Mesendoderm (in vitro differentiated cells): Measurements from ENCODE around the gene CACYBP.
"Not testable (repeated sequence)": the region's sequence is repeated elsewhere in the genome, so short reads cannot be mapped to it uniquely, and the experiment has no call there.

Experiments
- DNase-seq: peaks from one replicate; pipeline ENCODE4 v3.0.0; 2013
- H2AK5ac ChIP-seq: 2 replicates; pipeline ENCODE4 v1.6.1; 2013; ENCODE audit warnings: low read length, inconsistent platforms
- H2BK120ac ChIP-seq: 2 replicates; pipeline ENCODE4 v1.6.1; 2013; ENCODE audit warnings: low read depth, mild to moderate bottlenecking, low read length, moderate library complexity, mixed read lengths
- H2BK15ac ChIP-seq: replicated peaks from 2 replicates; pipeline ENCODE4 v1.6.1; 2013; ENCODE audit warnings: low read depth, mild to moderate bottlenecking, moderate library complexity
- H2BK5ac ChIP-seq: 2 replicates; pipeline ENCODE4 v1.6.1; 2013; ENCODE audit warnings: low read length, inconsistent platforms
- H3K18ac ChIP-seq: 2 replicates; pipeline ENCODE4 v1.6.1; 2013; ENCODE audit warnings: mild to moderate bottlenecking, low read length, mixed read lengths
- H3K23ac ChIP-seq: one replicate; pipeline ENCODE4 v1.6.1; 2013; ENCODE audit warnings: low read length
- H3K27ac ChIP-seq: 2 replicates; pipeline ENCODE4 v1.5.1; 2013; ENCODE audit warnings: low read depth, mild to moderate bottlenecking, inconsistent platforms, low read length, moderate library complexity
- H3K27me3 ChIP-seq: 2 replicates; pipeline ENCODE4 v1.6.1; 2013; ENCODE audit warnings: low read length, control low read depth, mild to moderate bottlenecking, inconsistent platforms; ENCODE audit not compliant: insufficient read depth, poor library complexity
- H3K36me3 ChIP-seq: 2 replicates; pipeline ENCODE4 v1.6.1; 2013; ENCODE audit warnings: low read length, inconsistent platforms; ENCODE audit not compliant: control insufficient read depth, insufficient read depth
- H3K4ac ChIP-seq: one replicate; pipeline ENCODE4 v1.6.1; 2013; ENCODE audit warnings: low read depth, mild to moderate bottlenecking, low read length, moderate library complexity
- H3K4me1 ChIP-seq: 2 replicates; pipeline ENCODE4 v1.6.1; 2013; ENCODE audit warnings: low read depth, low read length, inconsistent platforms; ENCODE audit not compliant: control insufficient read depth
- H3K4me2 ChIP-seq: 2 replicates; pipeline ENCODE4 v1.6.1; 2013; ENCODE audit warnings: low read length
- H3K4me3 ChIP-seq: 2 replicates; pipeline ENCODE4 v1.5.1; 2013; ENCODE audit warnings: mild to moderate bottlenecking, low read length
- H3K56ac ChIP-seq: one replicate; pipeline ENCODE4 v1.6.1; 2013; ENCODE audit warnings: low read length
- H3K79me1 ChIP-seq: 2 replicates; pipeline ENCODE4 v1.6.1; 2013; ENCODE audit warnings: low read length, inconsistent platforms
- H3K79me2 ChIP-seq: 2 replicates; pipeline ENCODE4 v1.6.1; 2013; ENCODE audit warnings: mild to moderate bottlenecking, low read length; ENCODE audit not compliant: control insufficient read depth, insufficient read depth
- H3K9ac ChIP-seq: 2 replicates; pipeline ENCODE4 v1.6.1; 2013; ENCODE audit warnings: low read length, inconsistent platforms
- H4K5ac ChIP-seq: one replicate; pipeline ENCODE4 v1.6.1; 2013; ENCODE audit warnings: low read length
- H4K8ac ChIP-seq: one replicate; pipeline ENCODE4 v1.6.1; 2013; ENCODE audit warnings: low read depth, mild to moderate bottlenecking, control low read depth, low read length, moderate library complexity
- WGBS: extraction: QIAGEN DNeasy Blood & Tissue Kit; methylation state at CpG from one replicate; pipeline ENCODE4 v1.1.7; 2013; ENCODE audit warnings: low lambda C conversion rate, missing lambda C conversion rate; ENCODE audit not compliant: insufficient coverage; ENCODE audit errors: extremely low coverage; 5-methylcytosine and 5-hydroxymethylcytosine counted together

The CACYBP gene

GRCh38 chr1:175044591-175044990 lies 44.8 kb downstream of the CACYBP start:
- not testable (repeated sequence) for H4K8ac ChIP-seq, H3K4me3 ChIP-seq, H3K18ac ChIP-seq, H3K4me1 ChIP-seq, H3K9ac ChIP-seq, H3K4ac ChIP-seq, DNase-seq, H3K56ac ChIP-seq, H3K4me2 ChIP-seq, H3K36me3 ChIP-seq, H2BK15ac ChIP-seq, H3K79me1 ChIP-seq, H3K79me2 ChIP-seq, H2BK120ac ChIP-seq, H4K5ac ChIP-seq, H2AK5ac ChIP-seq, H2BK5ac ChIP-seq, H3K27ac ChIP-seq, H3K27me3 ChIP-seq, H3K23ac ChIP-seq
- no CpG with 5 or more reads among the region's 18 CpGs for whole genome bisulfite sequencing

GRCh38 chr1:175045097-175045496 lies 45.4 kb downstream of the CACYBP start:
- no peak overlapping the region for H3K27ac ChIP-seq
- H3K23ac ChIP-seq: no peak overlapping the region
- H4K5ac ChIP-seq: no peak overlapping the region
- no CpG with 5 or more reads among the region's 19 CpGs for WGBS
- H3K4ac ChIP-seq: no peak overlapping the region
- no peaks in the 10 kb centered on the region for H3K79me2 ChIP-seq
- no peaks in the 10 kb centered on the region for H3K79me1 ChIP-seq
- no peak overlapping the region for H2AK5ac ChIP-seq
- no peak overlapping the region for H3K56ac ChIP-seq
- no peak overlapping the region for H3K18ac ChIP-seq
- no peaks in the 10 kb centered on the region for H3K4me1 ChIP-seq
- no peak overlapping the region for H2BK120ac ChIP-seq
- no peak overlapping the region for H2BK15ac ChIP-seq
- no peaks in the 10 kb centered on the region for H3K36me3 ChIP-seq
- no peak overlapping the region for H3K9ac ChIP-seq
- H2BK5ac ChIP-seq: no peak overlapping the region
- no peak overlapping the region for H4K8ac ChIP-seq
- no peak overlapping the region for H3K4me2 ChIP-seq
- no peak for DNase-seq
- H3K27me3 ChIP-seq: no peaks in the 10 kb centered on the region
- no peak overlapping the region for H3K4me3 ChIP-seq

GRCh38 chr1:175045519-175045918 lies 45.8 kb downstream of the CACYBP start:
- Histone ChIP-seq H3K56ac (no peak overlapping the region), H3K27me3 (no peaks in the 10 kb centered on the region), H3K4me1 (no peaks in the 10 kb centered on the region), H2BK120ac (no peak overlapping the region), H2AK5ac (no peak overlapping the region), H3K4ac (no peak overlapping the region), H3K23ac (no peak overlapping the region), H3K79me2 (no peaks in the 10 kb centered on the region), H4K5ac (no peak overlapping the region), H3K79me1 (no peaks in the 10 kb centered on the region), H3K27ac (no peak overlapping the region), H3K36me3 (no peaks in the 10 kb centered on the region), H3K4me3 (no peak overlapping the region), H2BK5ac (no peak overlapping the region), H3K18ac (no peak overlapping the region), H2BK15ac (no peak overlapping the region), H3K9ac (no peak overlapping the region), H4K8ac (no peak overlapping the region), H3K4me2 (no peak overlapping the region)
- no peak for DNase-seq
- WGBS: no CpG with 5 or more reads among the region's 32 CpGs

- Histone ChIP-seq H3K27ac (no peak overlapping the region), H3K56ac (no peak overlapping the region), H3K27me3 (no peaks in the 10 kb centered on the region), H2BK5ac (no peak overlapping the region), H3K79me1 (no peaks in the 10 kb centered on the region), H3K36me3 (no peaks in the 10 kb centered on the region), H2AK5ac (no peak overlapping the region), H3K79me2 (no peaks in the 10 kb centered on the region), H3K18ac (no peak overlapping the region), H4K5ac (no peak overlapping the region), H4K8ac (no peak overlapping the region), H3K23ac (no peak overlapping the region), H2BK15ac (no peak overlapping the region), H3K4me2 (no peak overlapping the region), H3K4ac (no peak overlapping the region), H3K4me3 (no peak overlapping the region), H3K9ac (no peak overlapping the region), H3K4me1 (no peaks in the 10 kb centered on the region), H2BK120ac (no peak overlapping the region)
- no CpG with 5 or more reads among the region's 2 CpGs for WGBS
- no peak for DNase-seq
Observed at GRCh38 chr1:175050992-175051391, 51.2 kb downstream of the CACYBP start.

- Histone ChIP-seq H4K5ac (no peak overlapping the region), H3K4me2 (no peak overlapping the region), H2BK5ac (no peak overlapping the region), H3K79me1 (no peaks in the 10 kb centered on the region), H3K79me2 (no peaks in the 10 kb centered on the region), H2AK5ac (no peak overlapping the region), H3K36me3 (no peaks in the 10 kb centered on the region), H2BK120ac (no peak overlapping the region), H3K27me3 (no peaks in the 10 kb centered on the region), H4K8ac (no peak overlapping the region), H3K56ac (no peak overlapping the region), H3K4me3 (no peak overlapping the region), H3K4ac (no peak overlapping the region), H3K9ac (no peak overlapping the region), H3K18ac (no peak overlapping the region), H2BK15ac (no peak overlapping the region), H3K4me1 (no peaks in the 10 kb centered on the region), H3K23ac (no peak overlapping the region), H3K27ac (no peak overlapping the region)
- DNase-seq: no peak
- WGBS: no CpG with 5 or more reads among the region's 3 CpGs
Observed at GRCh38 chr1:175054736-175055135, 55.0 kb downstream of the CACYBP start.
